SK-N-SH (cell line): ENCODE data around the gene VWDE.

Source experiments
- CTCF ChIP-seq: fragments of 200-600 bp; sonication (generic); IDR thresholded peaks from 2 replicates; pipeline ENCODE4 v1.6.1; 2017; ENCODE audit warnings: antibody characterized with exemption, mild to moderate bottlenecking, moderate library complexity
- FOSL2 ChIP-seq: IDR thresholded peaks from 2 replicates; pipeline ENCODE4 v1.4.0; 2012; ENCODE audit warnings: low read depth, mild to moderate bottlenecking, moderate library complexity, borderline replicate concordance
- GABPA ChIP-seq: IDR thresholded peaks from 2 replicates; pipeline ENCODE4 v1.4.0; 2012; ENCODE audit warnings: low read depth, mild to moderate bottlenecking
- GATA2 ChIP-seq: sonication (generic); formaldehyde crosslinking; IDR thresholded peaks from 2 replicates; pipeline ENCODE4 v1.5.0; 2020; ENCODE audit warnings: mild to moderate bottlenecking, missing genetic modification reagents
- MAX ChIP-seq: IDR thresholded peaks from 2 replicates; pipeline ENCODE4 v1.4.0; 2012; ENCODE audit warnings: low read depth
- MXI1 ChIP-seq: IDR thresholded peaks from 2 replicates; pipeline ENCODE4 v1.6.1; 2012; ENCODE audit warnings: mild to moderate bottlenecking, low read depth, low read length, improper control_type of control experiment
- POLR2AphosphoS5 ChIP-seq: IDR thresholded peaks from 2 replicates; pipeline ENCODE4 v1.6.1; 2012; ENCODE audit warnings: low read depth, low read length
- RCOR1 ChIP-seq: fragments of 150-350 bp; IDR thresholded peaks from 2 replicates; pipeline ENCODE4 v1.6.1; 2017; ENCODE audit warnings: antibody characterized with exemption, low read length
- SIN3A ChIP-seq: IDR thresholded peaks from 2 replicates; pipeline ENCODE4 v1.6.1; 2012; ENCODE audit warnings: low read depth, mild to moderate bottlenecking, low read length, moderate library complexity, borderline replicate concordance
- TAF1 ChIP-seq: IDR thresholded peaks from 2 replicates; pipeline ENCODE4 v1.6.1; 2012; ENCODE audit warnings: low read depth, mild to moderate bottlenecking, low read length, moderate library complexity, borderline replicate concordance
- YY1 ChIP-seq: IDR thresholded peaks from 2 replicates; pipeline ENCODE4 v1.4.0; 2012; ENCODE audit warnings: low read depth, mild to moderate bottlenecking
- ZBTB33 ChIP-seq: IDR thresholded peaks from 2 replicates; pipeline ENCODE4 v1.4.0; 2012; ENCODE audit warnings: low read depth, borderline replicate concordance

- TF ChIP-seq CTCF (no peak), POLR2AphosphoS5 (no peak), MAX (no peak), GABPA (no peak), SIN3A (no peak), ZBTB33 (no peak), YY1 (no peak), GATA2 (CRISPR knock-in tag) (no peak), TAF1 (no peak), MXI1 (no peak), FOSL2 (no peak), RCOR1 (no peak)
These were observed 112.9 kb downstream of the VWDE start for GRCh38 chr7:12290761-12291160.
